KG1 (cell line): ENCODE results near the gene DOCK4.
"Not testable (repeated sequence)": the region's sequence is repeated elsewhere in the genome, so short reads cannot be mapped to it uniquely, and the experiment has no call there.

Experiments used
- DNase-seq: peaks from one replicate; lab custom pipeline; 2025; lab: John Stamatoyannopoulos, UW

The DOCK4 gene

DNA sequence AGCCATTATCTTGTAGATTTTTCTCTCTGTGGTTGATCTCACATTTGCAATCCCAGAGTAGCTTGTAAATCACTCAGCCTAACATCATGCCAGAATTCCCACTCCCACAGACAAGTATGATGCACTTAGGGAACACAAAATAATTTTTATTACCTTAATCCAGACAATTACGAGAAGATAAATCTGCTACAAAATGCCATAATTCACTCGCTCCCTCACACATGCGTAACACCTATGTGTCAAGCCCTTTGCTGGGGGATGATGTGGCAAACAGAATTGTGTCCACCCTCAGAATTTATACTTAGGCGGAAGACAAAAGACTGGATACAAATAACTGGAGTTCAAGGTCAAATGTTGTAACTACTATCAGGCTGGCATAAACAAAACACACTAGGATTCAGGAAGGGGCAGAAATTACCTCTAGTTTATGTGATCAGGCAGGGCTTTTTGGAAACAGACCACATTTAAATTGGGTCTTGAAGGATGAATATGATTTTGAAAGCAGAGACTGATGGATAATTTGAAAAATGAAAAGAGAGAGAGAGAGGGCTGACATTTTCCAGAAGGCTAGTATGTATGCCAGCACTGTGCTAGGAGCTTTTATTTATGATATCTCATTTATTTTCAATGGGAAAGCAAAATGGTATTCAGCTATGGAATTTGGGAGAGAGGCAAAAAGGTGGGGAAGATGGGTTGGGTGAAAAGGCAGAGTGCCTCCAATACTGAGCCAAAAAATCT is 69.8 kb downstream of the DOCK4 start:
- no peak for DNase-seq

DNA sequence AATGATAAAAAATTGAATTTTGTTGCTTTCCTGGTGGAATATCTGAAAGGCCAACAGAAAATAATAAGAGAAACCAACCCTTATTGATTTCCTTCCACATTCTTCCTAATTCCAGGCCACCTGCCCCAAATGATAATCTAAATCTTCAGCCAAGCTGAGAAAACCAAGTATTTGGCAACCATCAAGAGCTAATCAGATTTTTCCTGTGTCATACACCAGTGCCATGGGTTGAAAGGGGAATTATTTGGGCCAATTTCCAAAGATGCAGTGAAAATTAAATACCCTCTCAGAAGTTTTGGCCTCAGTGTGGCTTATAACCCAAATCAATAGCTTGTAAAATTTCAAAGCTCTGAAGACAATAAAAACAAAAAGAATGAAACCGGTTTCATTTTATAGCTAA is 70.4 kb downstream of the DOCK4 start:
- DNase-seq, result no peak

- no peak for DNase-seq
Measured at GRCh38 chr7:112134039-112134438, 72.2 kb downstream of the DOCK4 start.

- DNase-seq, result no peak
Measured at GRCh38 chr7:112133328-112133727, 72.9 kb downstream of the DOCK4 start.

- no peak for DNase-seq
Measured at GRCh38 chr7:112132051-112132694, 74.0 kb downstream of the DOCK4 start.

- no peak for DNase-seq
Measured at GRCh38 chr7:112130729-112131410, 75.3 kb downstream of the DOCK4 start.

GRCh38 chr7:112129655-112130323 is 76.4 kb downstream of the DOCK4 start:
- DNase-seq, result no peak

DNA sequence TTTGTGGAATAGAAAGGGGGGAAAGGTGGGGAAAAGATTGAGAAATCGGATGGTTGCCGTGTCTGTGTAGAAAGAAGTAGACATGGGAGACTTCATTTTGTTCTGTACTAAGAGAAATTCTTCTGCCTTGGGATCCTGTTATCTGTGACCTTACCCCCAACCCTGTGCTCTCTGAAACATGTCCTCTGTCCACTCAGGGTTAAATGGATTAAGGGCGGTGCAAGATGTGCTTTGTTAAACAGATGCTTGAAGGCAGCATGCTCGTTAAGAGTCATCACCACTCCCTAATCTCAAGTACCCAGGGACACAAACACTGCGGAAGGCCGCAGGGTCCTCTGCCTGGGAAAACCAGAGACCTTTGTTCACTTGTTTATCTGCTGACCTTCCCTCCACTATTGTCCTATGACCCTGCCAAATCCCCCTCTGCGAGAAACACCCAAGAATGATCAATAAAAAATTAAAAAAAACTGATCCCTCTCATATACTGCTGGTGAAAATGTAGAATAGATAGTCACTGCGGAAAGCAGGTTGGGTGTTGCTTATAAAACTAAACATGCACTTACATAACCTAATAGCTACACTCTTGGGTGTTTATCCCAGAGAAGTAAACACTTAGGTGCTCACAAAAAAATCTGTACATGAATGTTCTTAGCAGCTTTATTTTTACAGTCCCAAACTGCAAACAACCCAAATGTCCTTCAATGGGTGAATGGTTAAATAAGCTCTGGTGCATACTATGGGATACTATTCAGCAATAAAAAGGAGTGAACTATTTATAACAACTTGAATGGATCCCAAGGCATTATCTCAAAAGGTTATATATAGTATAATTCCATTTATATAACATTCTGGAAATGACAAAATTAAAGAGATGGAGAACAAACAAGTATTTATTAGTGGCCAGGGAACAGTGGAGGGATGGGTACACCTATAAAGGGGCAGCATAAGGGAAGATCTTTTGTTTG is 77.5 kb downstream of the DOCK4 start:
- DNase-seq, result not testable (repeated sequence)

DNA sequence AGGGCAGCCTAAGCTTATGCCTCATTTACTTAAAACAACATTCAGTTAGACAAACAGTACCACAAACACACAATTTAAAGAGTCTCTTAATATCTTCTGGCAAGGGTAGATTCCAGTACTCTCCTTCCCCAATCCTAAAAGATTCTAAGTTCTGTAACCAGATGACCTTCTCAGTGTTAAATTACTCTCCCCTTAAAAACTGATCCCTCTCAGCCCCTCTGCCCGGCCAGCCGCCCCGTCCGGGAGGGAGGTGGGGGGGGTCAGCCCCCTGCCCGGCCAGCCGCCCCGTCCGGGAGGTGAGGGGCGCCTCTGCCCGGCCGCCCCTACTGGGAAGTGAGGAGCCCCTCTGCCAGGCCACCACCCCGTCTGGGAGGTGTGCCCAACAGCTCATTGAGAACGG is 78.2 kb downstream of the DOCK4 start:
- DNase-seq, result not testable (repeated sequence)

GRCh38 chr7:112125250-112125649 is 80.9 kb downstream of the DOCK4 start:
- DNase-seq, result no peak

DNA sequence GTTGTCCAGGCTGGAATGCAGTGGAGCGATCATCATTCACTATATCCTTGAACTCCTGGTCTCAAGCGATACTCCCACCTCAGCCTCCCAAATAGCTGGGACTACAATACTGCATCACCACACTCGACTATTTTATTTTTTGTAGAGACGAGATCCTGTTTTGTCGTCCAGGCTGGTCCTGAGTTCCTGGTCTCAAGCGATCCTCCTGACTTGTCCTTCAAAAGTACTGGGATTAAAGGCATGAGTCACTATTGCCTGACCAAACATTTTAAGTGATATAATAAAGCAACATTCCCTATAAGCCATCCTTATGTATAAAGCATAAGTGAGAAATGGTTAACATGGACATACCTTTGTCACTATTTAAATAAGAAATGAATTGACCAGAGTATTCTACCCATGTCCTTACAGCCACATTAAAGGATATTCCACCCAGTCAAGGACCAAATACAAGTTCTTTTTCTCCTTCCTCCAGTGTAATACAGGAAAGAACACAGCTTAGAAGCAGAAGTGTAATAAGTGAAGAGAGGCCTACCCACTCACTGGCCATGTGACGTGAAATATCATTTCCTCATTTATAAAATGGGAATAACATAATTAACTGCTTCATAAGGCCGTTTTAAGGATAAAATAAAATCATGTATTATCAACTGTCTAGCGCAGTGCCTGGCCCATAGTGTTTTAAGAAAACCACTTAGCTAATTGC is 82.0 kb downstream of the DOCK4 start:
- DNase-seq, result no peak

DNA sequence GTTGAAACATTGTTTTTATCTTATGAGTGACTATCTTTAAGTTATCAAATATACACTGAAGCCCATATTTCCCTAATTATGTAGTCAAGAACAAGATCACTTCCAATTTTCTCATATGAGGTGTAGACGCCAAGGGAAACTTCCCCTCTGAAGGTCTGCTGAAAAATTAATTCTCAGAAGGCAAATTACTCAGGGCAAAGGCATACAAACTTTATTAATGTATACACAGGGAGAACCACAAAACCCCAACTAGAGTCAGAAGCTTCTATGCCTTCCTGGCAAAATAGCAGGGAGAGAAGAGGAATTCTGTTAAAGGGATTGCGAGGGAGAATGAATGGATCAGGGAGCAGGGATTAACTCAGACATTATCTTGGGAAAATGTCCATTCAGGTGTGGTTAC is 83.4 kb downstream of the DOCK4 start:
- DNase-seq, result no peak

DNA sequence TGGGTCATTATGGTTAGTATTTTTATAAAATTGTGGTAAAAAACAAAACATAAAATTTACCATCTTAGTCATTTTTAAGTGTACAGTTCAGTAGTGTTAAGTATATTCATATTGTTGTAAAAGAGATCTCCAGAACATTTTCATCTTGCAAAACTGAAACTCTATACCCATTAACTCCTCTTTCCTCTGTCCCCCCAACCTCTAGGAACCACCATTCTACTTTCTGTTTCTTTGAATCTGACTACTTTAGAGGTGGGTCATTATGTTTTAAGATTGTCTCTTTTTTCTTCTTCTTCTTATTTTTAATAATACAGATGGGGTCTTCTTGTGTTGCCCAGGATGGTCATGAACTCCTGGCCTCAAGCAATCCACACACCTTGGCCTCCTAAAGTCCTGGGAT is 84.1 kb downstream of the DOCK4 start:
- DNase-seq, result no peak

GRCh38 chr7:112121318-112121717 is 84.9 kb downstream of the DOCK4 start:
- DNase-seq, result no peak

GRCh38 chr7:112120696-112121217 is 85.4 kb downstream of the DOCK4 start:
- no peak for DNase-seq

DNA sequence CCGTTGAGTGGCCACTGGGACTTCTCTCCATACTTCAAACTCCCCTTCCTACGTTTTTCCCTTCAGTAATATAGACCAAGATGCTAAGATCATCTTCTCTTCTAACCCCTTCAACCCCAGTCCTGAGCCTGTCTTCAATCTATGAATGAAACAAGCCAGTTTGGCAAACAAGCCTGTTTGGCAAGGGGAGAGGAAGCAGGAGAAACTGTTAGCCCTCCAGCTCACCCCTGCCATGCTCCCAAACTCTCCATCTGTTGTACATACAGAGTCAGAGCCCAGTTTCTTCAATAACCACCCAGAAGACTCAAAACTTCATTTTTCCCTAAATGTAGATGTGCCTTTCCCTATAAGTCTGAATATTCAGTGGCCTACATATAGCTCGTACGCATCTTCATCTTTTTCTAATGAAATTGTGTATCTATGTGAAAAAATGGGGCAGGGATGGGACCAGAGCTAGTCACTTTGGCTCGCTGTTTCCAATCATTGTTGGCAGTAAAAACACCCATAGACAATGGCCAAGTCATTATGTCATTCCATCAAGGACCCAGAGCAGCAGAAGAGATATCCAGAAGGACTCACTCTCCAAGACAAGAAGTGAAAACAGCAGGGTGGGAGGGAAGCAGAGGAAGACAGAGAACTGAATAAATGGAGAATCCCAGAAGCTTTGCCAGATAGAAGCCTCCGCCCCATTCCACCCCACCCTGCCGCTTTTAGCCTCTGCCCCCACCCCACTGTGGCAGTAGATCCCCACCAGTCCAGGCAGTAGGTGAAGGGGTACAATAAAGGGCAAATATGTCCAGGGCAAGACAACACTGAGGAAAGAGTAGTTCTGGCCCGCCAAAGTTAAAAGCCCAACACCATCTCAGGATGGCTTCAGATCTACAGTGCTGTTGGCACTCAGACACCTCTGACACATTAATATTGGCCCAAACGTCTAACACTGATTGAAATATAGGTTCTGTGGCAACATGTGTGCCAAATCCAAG is 87.3 kb downstream of the DOCK4 start:
- no peak for DNase-seq

GRCh38 chr7:112116894-112117293 is 89.3 kb downstream of the DOCK4 start:
- DNase-seq, result no peak

DNA sequence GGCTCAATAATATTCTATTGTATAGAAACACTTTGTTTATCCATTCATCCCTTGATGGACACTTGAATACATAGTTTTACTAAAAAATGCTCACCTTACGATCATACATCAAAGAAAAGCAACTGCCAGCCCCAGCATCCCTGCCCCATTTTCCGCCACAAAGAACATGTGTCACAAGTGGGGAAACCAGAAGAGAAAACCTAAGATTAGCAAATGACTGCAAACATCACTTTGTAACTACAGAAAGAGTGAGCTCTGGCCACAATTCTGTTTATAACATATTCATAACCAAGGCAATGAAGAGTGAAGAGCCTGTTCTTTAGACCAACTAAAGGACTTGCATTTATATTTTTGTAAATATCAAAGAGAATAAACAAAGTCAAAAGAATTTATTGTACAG is 89.8 kb downstream of the DOCK4 start:
- DNase-seq, result no peak

GRCh38 chr7:112115880-112116279 is 90.3 kb downstream of the DOCK4 start:
- DNase-seq, result no peak
